CD4-positive, alpha-beta T cell treated with Interleukin-1 beta for 1 hour (primary cell): ENCODE results near the gene AGFG1.

Experiments
- DNase-seq, 2 donors: peaks; one replicate each; pipeline ENCODE4 v3.0.0-alpha.2; 2020 to 2022

AGFG1 gene

GRCh38 chr2:227471924-227472264 is at the start of gene AGFG1:
AGFG1 (plus strand) TSS chr2:227472156; CDS start chr2:227472422, 266 bp downstream.
- DNase-seq: peak; percentile 85 to 90

GRCh38 chr2:227423656-227424499 is 48.1 kb upstream of the AGFG1 start:
- no peak for DNase-seq

GRCh38 chr2:227428731-227429285 is 43.1 kb upstream of the AGFG1 start:
- no peak for DNase-seq

- DNase-seq: no peak
These were observed 41.3 kb upstream of the AGFG1 start for GRCh38 chr2:227430639-227431038.

GRCh38 chr2:227433171-227433570 is 38.8 kb upstream of the AGFG1 start:
- no peak for DNase-seq

- no peak for DNase-seq
These were observed 35.4 kb upstream of the AGFG1 start for GRCh38 chr2:227436436-227437174.

GRCh38 chr2:227439214-227439613 is 32.7 kb upstream of the AGFG1 start:
- DNase-seq: no peak

- DNase-seq: no peak
These were observed 29.3 kb upstream of the AGFG1 start for GRCh38 chr2:227442639-227443038.

GRCh38 chr2:227443889-227444568 is 27.9 kb upstream of the AGFG1 start:
- DNase-seq: no peak

- DNase-seq: no peak
These were observed 24.4 kb upstream of the AGFG1 start for GRCh38 chr2:227447606-227448005.

GRCh38 chr2:227450311-227450841 is 21.6 kb upstream of the AGFG1 start:
- DNase-seq: no peak

- DNase-seq: no peak
These were observed 20.9 kb upstream of the AGFG1 start for GRCh38 chr2:227450926-227451654.

GRCh38 chr2:227451655-227451992 is 20.3 kb upstream of the AGFG1 start:
- no peak for DNase-seq

- no peak for DNase-seq
These were observed 18.1 kb upstream of the AGFG1 start for GRCh38 chr2:227453810-227454209.

GRCh38 chr2:227454323-227454860 is 17.6 kb upstream of the AGFG1 start:
- DNase-seq: no peak

GRCh38 chr2:227455200-227455599 is 16.8 kb upstream of the AGFG1 start:
- no peak for DNase-seq

GRCh38 chr2:227456102-227456501 is 15.9 kb upstream of the AGFG1 start:
- DNase-seq: no peak

- no peak for DNase-seq
These were observed 15.2 kb upstream of the AGFG1 start for GRCh38 chr2:227456772-227457171.

- DNase-seq: peak; percentile 50 to 59
These were observed 11.9 kb upstream of the AGFG1 start for GRCh38 chr2:227460070-227460485.

GRCh38 chr2:227460833-227461232 is 11.1 kb upstream of the AGFG1 start:
- DNase-seq: no peak

- DNase-seq: no peak
These were observed 10.0 kb upstream of the AGFG1 start for GRCh38 chr2:227461811-227462461.
